ENCODE measurements around the gene VPREB3.

GRCh38 chr22:23782252-23782651, 28.0 kb upstream of the VPREB3 start:
- TF ChIP-seq CTCF (conservative IDR thresholded peaks at IDR 0.05) (no peak), ZFX (IDR thresholded peaks at IDR 0.05) (no peak)
